SK-N-SH treated with all-trans-retinoic acid at 6 μM for 48 hours (cell line): Measurements from ENCODE around the gene CD74.

Source experiments
- ARNTL ChIP-seq: fragments of 450-650 bp; formaldehyde crosslinking; IDR thresholded peaks from 2 replicates; pipeline ENCODE4 v1.5.0; 2020; ENCODE audit warnings: low read depth, mild to moderate bottlenecking, moderate library complexity, borderline replicate concordance
- PPARA ChIP-seq: fragments of 250-450 bp; sonication (Bioruptor Pico); IDR thresholded peaks from 2 replicates; pipeline ENCODE4 v1.5.0; 2020; ENCODE audit warnings: mild to moderate bottlenecking, borderline replicate concordance
- RARB ChIP-seq: fragments of 250-450 bp; sonication (Bioruptor Pico); IDR thresholded peaks from 2 replicates; pipeline ENCODE4 v1.8.0; 2021; ENCODE audit warnings: mild to moderate bottlenecking, moderate library complexity
- SNAI2 ChIP-seq: fragments of 250-450 bp; sonication (Bioruptor Pico); IDR thresholded peaks from 2 replicates; pipeline ENCODE4 v1.5.0; 2020; ENCODE audit warnings: mild to moderate bottlenecking, moderate library complexity
- TCF4 ChIP-seq: fragments of 250-450 bp; sonication (Bioruptor Pico); IDR thresholded peaks from 2 replicates; pipeline ENCODE4 v1.8.0; 2021; ENCODE audit warnings: mild to moderate bottlenecking, moderate library complexity, borderline replicate concordance
- ZC3H10 ChIP-seq: fragments of 250-450 bp; sonication (Bioruptor Pico); IDR thresholded peaks from 2 replicates; pipeline ENCODE4 v1.5.1; 2021; ENCODE audit warnings: mild to moderate bottlenecking, moderate library complexity
- ZFP3 ChIP-seq: fragments of 250-450 bp; sonication (Bioruptor Pico); IDR thresholded peaks from 2 replicates; pipeline ENCODE4 v1.5.0; 2020; ENCODE audit warnings: mild to moderate bottlenecking, moderate library complexity
- ZFP30 ChIP-seq: fragments of 450-650 bp; formaldehyde crosslinking; IDR thresholded peaks from 2 replicates; pipeline ENCODE4 v1.5.0; 2022; ENCODE audit warnings: mild to moderate bottlenecking, moderate library complexity
- ZNF565 ChIP-seq: fragments of 450-650 bp; formaldehyde crosslinking; conservative IDR thresholded peaks from 2 replicates; pipeline ENCODE4 v1.5.0; 2020; ENCODE audit warnings: low read depth, mild to moderate bottlenecking, moderate library complexity
- ZNF8 ChIP-seq: fragments of 450-650 bp; formaldehyde crosslinking; IDR thresholded peaks from 2 replicates; pipeline ENCODE4 v1.5.0; 2020; ENCODE audit warnings: mild to moderate bottlenecking, moderate library complexity
- TF ChIP-seq, protein P1 (sequence below): fragments of 250-450 bp; sonication (Bioruptor Pico); IDR thresholded peaks from 2 replicates; pipeline ENCODE4 v1.8.0; 2020; ENCODE audit warnings: mild to moderate bottlenecking, moderate library complexity, borderline replicate concordance
- TF ChIP-seq, protein P2 (sequence below): fragments of 250-450 bp; sonication (Bioruptor Pico); IDR thresholded peaks from 2 replicates; pipeline ENCODE4 v1.5.1; 2020; ENCODE audit warnings: low read depth, mild to moderate bottlenecking, moderate library complexity
- TF ChIP-seq, protein P3 (sequence below): fragments of 250-450 bp; sonication (Bioruptor Pico); IDR thresholded peaks from 2 replicates; pipeline ENCODE4 v1.8.0; 2021; ENCODE audit warnings: low read depth, mild to moderate bottlenecking, moderate library complexity, borderline replicate concordance

DNA sequence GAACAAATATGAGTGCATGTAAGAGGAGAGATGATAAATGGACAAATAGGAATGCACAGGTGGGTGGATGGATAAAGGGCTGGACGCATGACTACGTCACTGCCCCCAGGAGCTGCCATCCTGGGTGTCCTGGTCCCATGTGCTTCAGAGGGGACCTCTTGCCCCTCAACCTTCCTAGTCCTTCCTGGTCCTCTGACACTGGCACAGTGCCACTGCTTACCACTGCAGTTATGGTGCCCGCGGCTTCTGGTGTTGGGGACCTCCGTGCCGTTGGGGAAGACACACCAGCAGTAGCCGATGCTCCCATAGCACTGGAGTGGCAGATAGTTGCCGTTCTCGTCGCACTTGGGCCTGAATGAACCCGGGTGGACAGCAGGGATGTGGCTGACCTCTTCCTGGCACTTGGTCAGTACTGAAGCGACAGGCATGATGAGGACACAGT is 9.8 kb downstream of the CD74 start:
- TF ChIP-seq, protein P1, sequence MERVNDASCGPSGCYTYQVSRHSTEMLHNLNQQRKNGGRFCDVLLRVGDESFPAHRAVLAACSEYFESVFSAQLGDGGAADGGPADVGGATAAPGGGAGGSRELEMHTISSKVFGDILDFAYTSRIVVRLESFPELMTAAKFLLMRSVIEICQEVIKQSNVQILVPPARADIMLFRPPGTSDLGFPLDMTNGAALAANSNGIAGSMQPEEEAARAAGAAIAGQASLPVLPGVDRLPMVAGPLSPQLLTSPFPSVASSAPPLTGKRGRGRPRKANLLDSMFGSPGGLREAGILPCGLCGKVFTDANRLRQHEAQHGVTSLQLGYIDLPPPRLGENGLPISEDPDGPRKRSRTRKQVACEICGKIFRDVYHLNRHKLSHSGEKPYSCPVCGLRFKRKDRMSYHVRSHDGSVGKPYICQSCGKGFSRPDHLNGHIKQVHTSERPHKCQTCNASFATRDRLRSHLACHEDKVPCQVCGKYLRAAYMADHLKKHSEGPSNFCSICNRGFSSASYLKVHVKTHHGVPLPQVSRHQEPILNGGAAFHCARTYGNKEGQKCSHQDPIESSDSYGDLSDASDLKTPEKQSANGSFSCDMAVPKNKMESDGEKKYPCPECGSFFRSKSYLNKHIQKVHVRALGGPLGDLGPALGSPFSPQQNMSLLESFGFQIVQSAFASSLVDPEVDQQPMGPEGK (CRISPR knock-in tag) = no peak
- TF ChIP-seq ZFP30 (CRISPR knock-in tag) = no peak
- no peak for TF ChIP-seq ARNTL (CRISPR knock-in tag)
- TF ChIP-seq, protein P2, sequence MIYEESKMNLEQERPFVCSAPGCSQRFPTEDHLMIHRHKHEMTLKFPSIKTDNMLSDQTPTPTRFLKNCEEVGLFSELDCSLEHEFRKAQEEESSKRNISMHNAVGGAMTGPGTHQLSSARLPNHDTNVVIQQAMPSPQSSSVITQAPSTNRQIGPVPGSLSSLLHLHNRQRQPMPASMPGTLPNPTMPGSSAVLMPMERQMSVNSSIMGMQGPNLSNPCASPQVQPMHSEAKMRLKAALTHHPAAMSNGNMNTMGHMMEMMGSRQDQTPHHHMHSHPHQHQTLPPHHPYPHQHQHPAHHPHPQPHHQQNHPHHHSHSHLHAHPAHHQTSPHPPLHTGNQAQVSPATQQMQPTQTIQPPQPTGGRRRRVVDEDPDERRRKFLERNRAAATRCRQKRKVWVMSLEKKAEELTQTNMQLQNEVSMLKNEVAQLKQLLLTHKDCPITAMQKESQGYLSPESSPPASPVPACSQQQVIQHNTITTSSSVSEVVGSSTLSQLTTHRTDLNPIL (CRISPR knock-in tag) = no peak
- TF ChIP-seq ZNF8 (CRISPR knock-in tag) = no peak
- no peak for TF ChIP-seq TCF4
- TF ChIP-seq RARB (CRISPR knock-in tag) = no peak
- TF ChIP-seq ZC3H10 (CRISPR knock-in tag) = no peak
- TF ChIP-seq ZFP3 (CRISPR knock-in tag) = no peak
- TF ChIP-seq PPARA (CRISPR knock-in tag) = no peak
- TF ChIP-seq ZNF565 (CRISPR knock-in tag) = no peak
- TF ChIP-seq, protein P3, sequence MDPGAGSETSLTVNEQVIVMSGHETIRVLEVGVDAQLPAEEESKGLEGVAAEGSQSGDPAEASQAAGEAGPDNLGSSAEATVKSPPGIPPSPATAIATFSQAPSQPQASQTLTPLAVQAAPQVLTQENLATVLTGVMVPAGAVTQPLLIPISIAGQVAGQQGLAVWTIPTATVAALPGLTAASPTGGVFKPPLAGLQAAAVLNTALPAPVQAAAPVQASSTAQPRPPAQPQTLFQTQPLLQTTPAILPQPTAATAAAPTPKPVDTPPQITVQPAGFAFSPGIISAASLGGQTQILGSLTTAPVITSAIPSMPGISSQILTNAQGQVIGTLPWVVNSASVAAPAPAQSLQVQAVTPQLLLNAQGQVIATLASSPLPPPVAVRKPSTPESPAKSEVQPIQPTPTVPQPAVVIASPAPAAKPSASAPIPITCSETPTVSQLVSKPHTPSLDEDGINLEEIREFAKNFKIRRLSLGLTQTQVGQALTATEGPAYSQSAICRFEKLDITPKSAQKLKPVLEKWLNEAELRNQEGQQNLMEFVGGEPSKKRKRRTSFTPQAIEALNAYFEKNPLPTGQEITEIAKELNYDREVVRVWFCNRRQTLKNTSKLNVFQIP = no peak
- TF ChIP-seq SNAI2 (CRISPR knock-in tag) = no peak
